SKM-1 treated with dmso at 0.1 percent for 144 hours (cell line): ENCODE results near the gene PSG2.
"Not testable (repeated sequence)": the region's sequence is repeated elsewhere in the genome, so short reads cannot be mapped to it uniquely, and the experiment has no call there.

ENCODE experiments used
- DNase-seq: peaks from one replicate; lab custom pipeline; 2025; ENCODE audit not compliant: unreplicated experiment; lab: John Stamatoyannopoulos, UW

The PSG2 gene

DNA sequence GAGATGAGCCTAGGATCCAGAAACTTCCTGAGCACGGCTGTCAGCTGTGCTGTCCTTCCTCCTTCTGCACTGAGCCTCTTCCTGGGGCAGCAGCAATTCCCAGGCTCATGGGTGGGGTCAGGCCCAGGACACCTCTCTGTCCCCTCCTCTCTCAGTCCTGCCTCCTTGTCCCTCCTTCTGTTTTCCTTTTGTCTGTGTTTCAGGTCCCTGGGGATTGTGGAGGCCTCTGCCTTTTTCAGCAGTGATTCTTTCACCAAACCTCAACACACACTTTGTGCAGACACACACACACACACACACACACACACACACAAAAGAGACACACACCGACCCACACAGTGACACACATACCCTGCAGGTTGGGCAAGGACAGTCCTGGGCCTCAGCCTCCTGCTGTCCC, at the start of gene PSG2:
Gene PSG2, minus strand, starts transcription at position 101 of the 400 bp plus-strand sequence. CDS start 132 bp downstream, outside the sequence.
- not testable (repeated sequence) for DNase-seq

DNA sequence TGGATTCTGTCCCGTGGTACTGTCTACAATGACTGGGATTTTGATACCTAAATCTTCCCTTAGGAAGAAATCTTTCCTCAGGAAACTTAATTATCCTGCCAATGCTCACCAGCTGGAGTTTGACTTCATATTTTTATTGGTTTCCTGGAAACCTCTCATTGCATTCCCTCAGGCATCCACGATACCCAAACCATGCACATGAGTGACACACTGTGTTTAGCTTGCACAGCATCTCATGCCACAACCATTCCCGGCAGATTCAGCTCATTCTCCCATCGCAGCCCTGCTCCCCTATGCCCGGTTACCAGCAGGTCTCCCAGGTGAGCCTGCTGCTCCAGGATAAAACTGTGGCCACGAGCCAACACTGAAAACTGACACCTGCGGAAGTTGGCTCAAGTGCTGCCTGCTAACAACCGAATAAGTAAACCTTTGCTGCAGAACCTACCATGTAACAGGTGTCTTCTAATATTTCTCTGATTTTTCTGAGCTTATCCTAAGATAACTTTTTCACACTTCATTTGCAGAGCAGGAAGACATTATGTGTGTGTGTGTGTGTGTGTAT, 48.9 kb upstream of the PSG2 start:
- DNase-seq = not testable (repeated sequence)

DNA sequence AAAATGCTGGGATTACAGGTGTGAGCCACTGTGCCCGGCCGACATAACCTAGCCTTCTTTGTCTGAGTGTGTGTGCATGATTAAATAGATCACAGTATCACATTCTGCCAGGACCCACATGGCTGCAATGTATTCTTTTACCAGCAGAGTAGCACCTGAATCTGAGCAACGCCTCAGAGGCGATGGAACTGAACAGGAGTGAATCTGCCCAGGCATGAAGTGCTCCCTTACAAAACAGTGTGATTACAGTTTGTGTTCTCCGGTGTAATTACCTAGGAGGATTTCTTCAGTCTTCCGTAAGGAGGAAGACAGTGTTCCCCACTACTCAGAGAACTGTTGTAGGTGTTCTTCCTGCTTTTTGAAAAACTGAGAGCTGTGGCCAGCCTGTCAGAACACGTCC, 46.7 kb upstream of the PSG2 start:
- not testable (repeated sequence) for DNase-seq

DNA sequence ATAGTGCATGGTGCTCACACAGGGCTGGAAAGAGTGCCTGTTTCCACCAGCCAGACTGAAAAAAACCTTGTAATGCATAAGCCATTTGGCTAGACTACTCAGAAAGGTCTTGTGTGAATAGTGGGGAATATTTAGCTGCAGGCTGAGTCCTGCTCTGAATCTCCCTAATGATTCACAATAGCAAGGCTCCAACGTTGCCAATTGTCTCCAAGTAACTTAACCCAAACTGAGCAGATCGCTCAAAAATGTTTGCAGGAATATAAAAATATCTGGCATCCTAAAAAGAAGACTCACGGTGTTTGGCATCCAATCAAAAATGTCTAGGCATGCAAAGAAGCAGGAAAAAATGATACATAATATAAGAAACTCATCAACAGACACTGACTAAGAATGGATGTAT, 44.8 kb upstream of the PSG2 start:
- DNase-seq = not testable (repeated sequence)

DNA sequence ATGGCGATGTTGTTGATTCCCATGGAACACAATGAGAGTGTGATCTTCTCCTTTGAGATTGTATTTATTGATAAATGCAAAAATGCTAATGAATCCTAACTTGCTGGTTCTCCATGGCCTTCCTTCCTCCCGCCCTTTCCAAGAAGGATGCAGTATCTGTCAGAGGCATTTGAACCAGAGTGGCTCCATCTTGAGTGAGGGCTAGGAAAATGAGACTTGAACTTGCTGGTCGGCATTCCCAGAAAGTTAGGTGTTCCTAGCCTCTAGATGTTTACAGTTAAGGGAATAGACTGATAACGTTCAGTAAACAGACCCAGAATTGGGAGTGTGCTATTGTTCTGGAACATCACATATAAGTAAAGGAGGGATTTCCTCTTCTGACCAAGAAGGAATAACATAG, 44.2 kb upstream of the PSG2 start:
- no peak for DNase-seq

DNA sequence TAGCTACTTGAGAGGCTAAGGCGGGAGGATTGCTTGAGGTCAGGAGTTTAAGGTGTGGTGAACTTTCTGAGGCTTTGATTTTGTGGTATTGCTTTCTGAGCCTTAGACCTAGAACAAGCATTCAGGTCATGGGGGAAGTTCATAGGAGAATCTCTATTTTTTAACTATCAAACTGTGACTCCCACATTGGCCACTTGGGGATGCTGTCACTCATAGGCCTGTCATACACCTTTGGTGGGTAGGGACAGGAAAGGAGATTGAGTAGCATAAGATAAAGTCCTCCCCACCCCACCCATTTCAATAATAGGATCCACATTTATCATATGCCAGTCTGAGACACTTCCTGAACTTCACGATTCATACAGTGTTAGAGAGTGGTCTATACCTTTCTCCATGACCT, 41.9 kb upstream of the PSG2 start:
- no peak for DNase-seq

DNA sequence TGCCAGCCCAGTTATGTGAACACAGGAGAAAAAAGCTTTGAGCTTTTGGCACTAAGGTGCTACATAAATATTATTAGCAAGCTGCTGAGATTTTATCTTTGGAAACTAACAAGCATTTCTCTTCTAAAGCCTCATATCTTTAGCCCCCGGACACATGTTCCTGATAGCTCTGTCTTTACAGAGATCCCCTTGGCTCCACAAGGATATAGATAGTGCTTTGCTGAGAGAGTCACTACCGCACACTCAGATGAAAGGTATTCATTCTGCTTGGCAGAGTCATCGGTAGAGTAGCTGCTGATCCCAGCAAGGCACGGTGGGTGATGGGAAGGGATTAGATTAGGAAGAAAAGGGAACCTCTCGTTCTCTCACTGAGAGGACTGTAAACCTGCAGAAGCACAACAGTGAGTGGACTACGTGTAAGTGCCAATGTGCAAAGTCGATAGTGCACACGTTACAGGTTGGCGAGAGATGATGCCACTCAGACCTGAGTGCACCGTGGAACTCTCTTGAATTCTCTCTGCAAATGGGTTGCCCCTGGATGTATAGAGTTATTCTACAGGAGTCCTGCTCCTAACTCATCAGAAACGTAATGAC, 38.0 kb upstream of the PSG2 start:
- DNase-seq = not testable (repeated sequence)

DNA sequence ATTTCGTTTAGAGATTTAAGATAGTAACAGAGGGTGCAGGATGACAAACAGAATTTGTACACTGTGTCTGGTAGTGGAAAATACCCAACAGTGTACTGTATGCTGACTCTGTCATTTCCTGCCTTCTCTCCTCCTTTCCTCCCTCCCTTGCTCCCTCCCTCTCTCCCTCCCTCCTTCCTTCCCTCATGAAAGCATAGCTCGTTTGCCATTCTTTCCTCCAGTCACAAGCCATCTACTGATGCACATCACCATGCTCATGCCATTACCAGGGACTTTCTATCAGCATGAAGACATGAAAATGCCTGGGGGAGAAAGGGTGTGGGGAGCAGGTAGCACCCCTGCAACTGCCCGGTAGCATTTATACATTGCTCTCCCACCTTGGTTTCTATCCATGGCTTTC, 37.0 kb upstream of the PSG2 start:
- DNase-seq = not testable (repeated sequence)

DNA sequence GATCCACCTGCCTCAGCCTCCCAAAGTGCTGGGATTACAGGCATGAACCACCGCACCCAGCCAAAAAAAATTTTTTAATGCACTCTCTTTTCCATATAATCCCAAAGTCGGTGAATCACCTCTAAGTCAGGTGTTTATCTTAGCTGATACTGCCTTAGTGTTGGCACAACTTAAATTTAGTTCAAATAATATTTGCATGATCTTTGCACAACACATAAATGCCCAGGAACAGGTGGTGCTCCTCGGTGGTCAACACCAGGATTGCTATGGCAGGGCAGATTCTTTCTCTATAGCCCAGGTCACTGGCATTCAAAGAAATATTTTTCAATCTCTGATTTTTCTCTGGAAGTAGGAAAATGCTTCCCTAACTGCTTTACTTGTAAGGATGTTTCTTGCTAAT, 33.9 kb upstream of the PSG2 start:
- DNase-seq = not testable (repeated sequence)

DNA sequence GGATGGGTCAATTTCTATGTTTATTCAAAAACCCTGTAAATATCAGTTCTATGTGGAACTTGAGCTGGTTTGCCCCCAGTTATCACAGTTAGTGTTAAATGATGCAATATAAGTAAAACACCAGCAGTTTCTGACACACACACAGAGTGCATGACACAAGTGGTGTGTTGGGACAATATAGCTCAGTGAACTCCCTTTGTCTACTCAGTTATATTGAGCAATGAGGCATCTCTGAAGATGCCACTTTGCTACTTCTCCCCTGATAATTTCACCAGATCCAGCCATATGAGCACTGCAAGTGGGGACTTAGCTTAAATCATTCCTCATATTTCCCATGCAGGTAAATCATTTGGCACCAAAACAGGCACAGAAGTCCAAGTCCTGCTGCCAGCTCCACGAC, 33.0 kb upstream of the PSG2 start:
- not testable (repeated sequence) for DNase-seq

DNA sequence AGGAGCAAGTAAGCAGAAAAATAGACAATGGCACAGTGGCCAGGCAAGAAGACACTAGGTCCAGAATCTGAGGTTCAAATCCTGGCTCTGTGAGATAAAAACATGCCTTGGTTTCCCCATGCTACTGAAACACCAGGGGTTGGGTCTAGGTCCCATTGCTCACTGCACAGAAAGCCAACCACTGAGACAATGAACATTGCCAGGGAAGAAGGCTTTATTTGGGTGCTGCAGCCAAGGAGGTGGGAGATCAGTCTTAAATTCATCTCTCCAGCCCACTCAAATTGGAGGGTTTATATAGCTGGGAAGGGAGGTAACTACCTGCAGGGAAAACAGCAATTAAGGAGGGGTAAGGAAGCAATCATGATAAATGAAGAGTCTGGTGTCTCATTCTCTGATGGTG, 32.6 kb upstream of the PSG2 start:
- not testable (repeated sequence) for DNase-seq

DNA sequence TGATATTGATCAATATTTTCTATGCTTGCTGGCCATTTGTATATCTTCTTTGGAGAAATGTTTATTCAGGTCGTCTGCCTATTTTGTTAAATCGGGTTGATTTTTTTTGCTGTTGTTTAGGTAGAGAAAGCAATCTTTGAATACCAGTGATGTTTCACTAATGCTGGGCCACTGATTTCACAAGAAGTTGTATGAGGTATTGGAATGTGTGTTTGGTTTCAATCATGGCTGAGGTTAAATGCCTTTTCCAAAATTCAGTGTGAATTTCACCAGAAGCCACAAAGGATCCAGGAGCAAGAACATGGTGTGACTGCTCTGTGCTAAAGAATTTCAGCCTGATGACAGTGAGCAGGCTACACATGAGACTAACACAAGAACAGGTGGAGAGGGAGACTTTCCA, 32.1 kb upstream of the PSG2 start:
- DNase-seq = not testable (repeated sequence)

DNA sequence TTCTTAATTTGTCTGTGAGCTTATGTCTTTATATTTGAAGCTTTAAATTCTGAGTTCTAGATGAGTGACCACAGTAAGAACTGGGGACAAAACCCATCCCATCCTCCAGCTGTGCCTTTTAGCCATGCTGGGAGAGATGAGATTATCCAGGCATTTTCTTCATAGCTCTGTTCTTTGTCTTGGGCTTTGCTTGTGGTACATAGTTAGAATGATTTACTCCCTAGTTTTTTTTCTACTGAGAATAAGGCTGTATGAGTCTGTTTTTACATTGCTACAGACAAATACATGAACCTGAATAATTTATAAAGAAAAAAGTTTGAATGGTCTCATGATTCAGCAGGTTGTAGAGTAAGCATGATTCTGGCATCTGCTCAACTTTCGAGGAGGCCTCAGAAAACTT, 24.9 kb upstream of the PSG2 start:
- not testable (repeated sequence) for DNase-seq

DNA sequence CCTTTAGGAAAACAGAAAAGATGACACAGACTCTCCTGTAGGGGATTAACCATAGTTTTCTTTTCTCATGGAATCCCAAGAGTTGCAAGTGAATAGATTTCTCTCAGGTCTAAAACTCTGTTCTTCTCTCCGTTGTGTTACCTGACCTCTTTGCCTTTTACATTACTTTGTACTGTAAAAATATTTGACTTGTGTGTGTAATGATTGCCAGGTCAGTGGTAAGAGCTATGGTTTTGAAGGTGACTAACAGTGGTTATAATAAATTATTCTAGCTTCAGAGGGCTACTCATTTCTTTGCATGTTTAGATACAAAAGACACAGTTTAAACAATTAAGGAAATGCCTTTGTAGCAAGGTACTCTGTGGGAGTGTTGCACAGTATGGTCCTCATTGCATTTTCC, 23.0 kb upstream of the PSG2 start:
- no peak for DNase-seq

DNA sequence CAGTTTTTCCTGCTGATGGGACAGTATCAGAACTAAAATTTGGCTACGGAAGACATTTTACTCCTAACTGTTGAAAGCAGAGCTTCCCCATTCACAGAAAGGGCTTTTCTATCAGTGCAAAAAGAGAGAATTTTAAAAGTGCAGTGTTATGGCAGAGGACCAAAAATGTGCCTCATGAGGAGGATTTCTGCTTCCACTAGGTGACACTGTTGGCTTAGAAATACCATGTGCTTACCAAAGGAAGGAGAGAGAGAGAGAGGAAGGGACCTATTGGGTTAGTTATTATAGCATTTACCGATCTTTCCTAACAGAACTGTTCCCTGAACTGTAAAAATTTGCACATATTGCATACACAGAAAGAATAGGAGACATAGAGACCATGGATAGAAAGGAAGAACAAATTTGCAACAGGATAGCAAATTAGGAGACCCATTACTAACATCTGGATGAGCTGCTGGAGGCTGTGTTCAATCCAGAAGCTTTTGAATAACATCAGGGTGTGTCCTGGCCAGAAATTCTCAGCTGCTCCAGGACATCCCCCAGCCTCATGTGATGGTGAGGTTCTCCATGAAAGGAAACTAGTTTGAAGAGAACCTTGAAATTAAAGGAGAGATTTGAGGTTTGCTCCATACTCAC, 21.8 kb upstream of the PSG2 start:
- not testable (repeated sequence) for DNase-seq

DNA sequence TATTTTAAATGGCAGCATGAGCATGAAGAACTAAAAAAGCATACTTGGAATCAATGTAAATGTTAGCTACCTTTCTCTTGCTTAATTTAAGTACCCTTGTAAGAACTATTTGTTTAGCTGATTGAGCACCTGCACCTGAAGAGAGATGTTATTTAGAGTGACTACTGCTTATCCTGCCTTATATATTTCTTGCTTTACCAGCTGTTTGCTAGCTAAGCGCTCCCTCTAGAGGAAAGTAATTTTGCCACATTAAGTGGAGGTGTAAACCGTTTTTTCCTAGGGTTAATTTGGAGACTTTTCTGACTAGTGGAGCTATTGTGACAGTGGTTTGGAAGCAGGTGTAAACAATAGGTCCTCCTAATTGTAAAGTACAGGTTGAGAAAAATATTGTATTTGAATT, 19.4 kb upstream of the PSG2 start:
- no peak for DNase-seq

DNA sequence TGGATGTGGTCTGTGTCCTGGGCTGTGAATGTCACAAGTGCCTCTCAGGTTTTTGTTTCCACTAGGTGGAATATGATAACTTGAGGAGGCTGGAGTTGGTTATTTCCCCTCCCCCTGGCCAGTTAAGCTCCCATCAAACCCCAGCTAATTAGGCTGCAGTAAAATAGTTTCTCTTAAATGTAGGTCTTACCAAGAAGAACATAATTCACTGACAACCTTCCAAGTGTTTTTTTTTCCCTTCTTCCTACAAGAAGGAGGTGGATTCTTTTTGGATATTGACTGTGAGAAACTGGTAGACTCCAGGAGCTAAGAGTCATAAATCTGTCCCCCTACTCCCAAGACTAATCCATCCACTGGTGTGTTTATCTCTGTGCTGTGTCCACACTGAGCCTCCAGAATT, 15.9 kb upstream of the PSG2 start:
- DNase-seq = not testable (repeated sequence)

DNA sequence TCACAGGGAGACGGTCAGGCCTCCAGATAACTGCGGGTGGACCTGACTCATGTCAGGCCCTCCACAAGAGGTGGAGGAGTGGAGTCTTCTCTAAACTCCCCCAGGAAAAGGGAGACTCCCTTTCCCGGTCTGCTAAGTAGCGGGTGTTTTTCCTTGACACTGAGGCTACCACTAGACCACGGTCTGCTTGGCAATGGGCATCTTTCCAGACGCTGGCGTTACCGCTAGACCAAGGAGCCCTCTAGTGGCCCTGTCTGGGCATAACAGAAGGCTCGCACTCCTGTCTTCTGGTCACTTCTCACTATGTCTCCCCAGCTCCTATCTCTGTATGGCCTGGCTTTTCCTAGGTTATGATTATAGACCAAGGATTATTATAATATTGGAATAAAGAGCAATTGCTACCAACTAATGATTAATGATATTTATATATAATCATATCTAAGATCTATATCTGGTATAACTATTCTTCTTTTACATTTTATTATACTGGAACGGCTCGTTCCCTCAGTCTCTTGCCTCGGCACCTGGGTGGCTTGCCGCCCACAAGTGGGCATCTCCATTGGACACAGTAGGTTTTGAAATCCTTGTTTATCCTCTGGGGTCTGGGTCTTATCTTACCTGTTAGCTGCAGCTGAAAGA, 5.3 kb upstream of the PSG2 start:
- not testable (repeated sequence) for DNase-seq

DNA sequence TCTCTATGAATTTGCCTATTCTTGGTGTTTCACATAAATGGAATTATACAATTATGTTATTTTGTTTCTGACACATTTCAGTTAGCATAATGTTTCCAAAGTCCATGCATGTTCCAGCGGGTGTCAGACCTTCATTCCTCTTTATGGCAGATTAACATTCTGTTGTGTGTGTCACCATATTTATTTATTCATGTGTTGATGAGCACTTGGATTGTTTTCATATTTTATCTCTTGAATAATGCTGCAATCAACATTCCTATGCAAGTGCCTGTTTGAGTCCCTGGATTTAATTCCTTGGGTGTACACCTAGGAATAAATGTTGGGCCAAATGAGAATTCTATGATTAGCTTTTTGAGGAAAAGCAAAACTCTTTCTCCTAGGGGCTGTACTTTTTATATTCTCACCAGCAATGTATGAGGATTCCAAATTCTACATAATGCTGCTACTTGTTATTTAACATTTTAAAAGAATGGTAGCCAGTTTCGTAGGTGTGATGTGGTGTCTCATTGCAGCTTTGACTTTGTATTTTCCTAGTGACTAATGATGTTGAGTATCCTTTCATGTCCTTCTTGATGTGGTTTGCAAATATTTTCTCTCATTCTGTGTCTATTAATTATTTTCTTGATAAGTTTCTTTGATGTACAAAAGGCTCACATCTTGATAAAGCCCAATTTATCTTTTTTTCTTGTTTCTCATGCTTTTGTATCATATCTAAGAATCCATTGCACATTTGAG, 3.5 kb upstream of the PSG2 start:
- DNase-seq = not testable (repeated sequence)

DNA sequence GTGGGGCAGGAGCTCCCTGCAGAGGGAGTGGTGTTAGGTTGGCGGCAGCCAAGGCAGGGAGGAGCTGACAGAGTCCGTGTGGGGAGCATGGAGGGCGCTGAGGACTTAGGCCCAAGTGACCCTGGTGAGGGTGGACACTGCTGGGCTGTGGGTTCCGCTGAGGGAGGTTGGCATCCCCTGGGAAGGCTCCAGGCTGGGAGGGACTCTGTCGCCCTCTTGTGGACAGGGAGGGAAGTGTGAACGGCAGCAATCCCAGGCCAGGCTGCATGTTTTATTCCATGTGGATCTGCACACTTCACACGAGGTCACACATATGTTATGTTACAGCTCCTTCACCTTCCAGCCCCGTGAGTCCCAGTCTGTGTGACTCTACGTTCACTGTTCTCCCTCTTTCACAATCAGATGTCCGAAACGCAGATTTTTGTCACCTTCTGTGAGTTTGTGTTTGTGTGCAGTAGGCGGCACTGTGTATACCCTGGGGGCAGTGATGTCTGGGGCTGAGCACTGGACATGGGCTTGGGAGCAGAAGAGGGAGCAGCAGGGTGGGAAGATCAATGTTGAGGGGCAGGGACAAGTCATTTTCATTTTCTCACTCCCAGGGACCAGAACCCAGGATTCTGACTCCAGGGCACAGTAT, 1.8 kb upstream of the PSG2 start:
- not testable (repeated sequence) for DNase-seq

DNA sequence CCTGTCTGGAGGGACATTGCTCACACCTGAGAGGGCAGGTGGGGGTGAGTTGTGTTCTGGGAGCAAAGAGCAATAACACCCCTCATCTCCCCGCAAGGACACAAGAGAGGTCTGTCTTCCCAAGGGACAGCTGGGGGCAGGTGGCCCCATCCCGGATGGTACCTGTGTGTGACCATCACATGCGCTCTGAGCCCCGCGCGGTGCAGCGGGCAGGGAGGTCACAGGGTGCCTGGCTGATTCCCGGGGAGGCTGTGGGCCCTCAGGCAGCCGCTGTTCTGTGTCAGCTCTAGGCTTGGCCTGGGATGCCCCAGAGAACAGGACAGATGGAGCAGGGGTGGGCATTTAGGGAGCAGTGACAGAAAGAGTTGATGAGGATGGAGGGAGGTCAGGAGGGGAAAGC, 1.2 kb upstream of the PSG2 start:
- DNase-seq = not testable (repeated sequence)
